Endodermal cell (in vitro differentiated cells): ENCODE measurements around the gene BCL2L2. TPM values are rescaled to one million over a fixed set of nuclear protein-coding genes. Genes with fewer than 3 reads are reported as not detected.
"Not testable (repeated sequence)": the region's sequence is repeated elsewhere in the genome, so short reads cannot be mapped to it uniquely, and the experiment has no call there.

Experiments
- DNase-seq: peaks from one replicate; pipeline ENCODE4 v3.0.0-alpha.2; 2017
- H3K27ac ChIP-seq: 2 replicates; pipeline ENCODE4 v1.5.1; 2013; ENCODE audit warnings: mild to moderate bottlenecking, low read depth, low read length, moderate library complexity
- H3K27me3 ChIP-seq: 2 replicates; pipeline ENCODE4 v1.6.1; 2013; ENCODE audit warnings: mild to moderate bottlenecking, low read length, moderate library complexity; ENCODE audit not compliant: insufficient read depth, control insufficient read depth, poor library complexity, severe bottlenecking
- H3K36me3 ChIP-seq: 2 replicates; pipeline ENCODE4 v1.7.0; 2013; ENCODE audit warnings: mild to moderate bottlenecking, low read length, moderate library complexity; ENCODE audit not compliant: control insufficient read depth, insufficient read depth
- H3K4me1 ChIP-seq: one replicate; pipeline ENCODE4 v1.7.0; 2013; ENCODE audit warnings: low read length; ENCODE audit not compliant: control insufficient read depth, insufficient read depth
- H3K4me3 ChIP-seq: 2 replicates; pipeline ENCODE4 v1.5.1; 2013; ENCODE audit warnings: mild to moderate bottlenecking, low read length, moderate library complexity
- H3K9ac ChIP-seq: 2 replicates; pipeline ENCODE4 v1.6.1; 2013; ENCODE audit warnings: mild to moderate bottlenecking, low read length, moderate library complexity; ENCODE audit not compliant: poor library complexity, severe bottlenecking; ENCODE audit errors: extremely low read depth
- H3K9me3 ChIP-seq: 2 replicates; pipeline ENCODE4 v1.6.1; 2013; ENCODE audit warnings: mild to moderate bottlenecking, low read length, moderate library complexity; ENCODE audit not compliant: control insufficient read depth
- H3K27ac Mint-ChIP-seq: 2 replicates; pipeline ENCODE4 v1.8.0; 2020; ENCODE audit warnings: mixed read lengths
- H3K27me3 Mint-ChIP-seq: 2 replicates; pipeline ENCODE4 v1.8.0; 2021; ENCODE audit warnings: mild to moderate bottlenecking, mixed read lengths; ENCODE audit not compliant: insufficient read depth
- H3K36me3 Mint-ChIP-seq: 2 replicates; pipeline ENCODE4 v1.8.0; 2020; ENCODE audit warnings: low read depth, mixed read lengths
- H3K4me1 Mint-ChIP-seq: 2 replicates; pipeline ENCODE4 v1.8.0; 2020; ENCODE audit warnings: mixed read lengths
- H3K4me3 Mint-ChIP-seq: 2 replicates; pipeline ENCODE4 v1.8.0; 2020; ENCODE audit warnings: mild to moderate bottlenecking, moderate library complexity, mixed read lengths
- H3K9me3 Mint-ChIP-seq: 2 replicates; pipeline ENCODE4 v1.8.0; 2020; ENCODE audit warnings: mild to moderate bottlenecking, mixed read lengths
- CTCF ChIP-seq: fragments of 200-600 bp; sonication (generic); conservative IDR thresholded peaks from 2 replicates; pipeline ENCODE4 v1.5.0; 2021; ENCODE audit warnings: antibody characterized with exemption, mild to moderate bottlenecking
- WGBS, 2 experiments: methylation state at CpG; one replicate each; pipeline versions ENCODE4 v1.1.5 to v1.1.7; 2013; ENCODE audit warnings: missing lambda C conversion rate in 2 of 2, mixed read lengths in 1 of 2; ENCODE audit not compliant: insufficient coverage in 1 of 2, insufficient read length in 1 of 2; 5-methylcytosine and 5-hydroxymethylcytosine counted together
- total RNA-seq, 2 donors: library from RNA; stranded (reverse); fragmentation: NEBNext Ultra II Directional in 1 of 2; extraction: Animal tissue kit (Norgen Biotek cat#: 25700) in 1 of 2; gene quantifications; 2 replicates in 1 of 2; 3 replicates in 1 of 2; pipeline ENCODE4 v1.2.1, GENCODE V29; 2021

BCL2L2 gene
- total RNA-seq, 2 donors from 2014 or later: 21.9 to 29.5 TPM

- Mint-ChIP-seq H3K9me3 (no peaks in the 10 kb centered on the region), H3K4me3 (no peak overlapping the region), H3K36me3 (no peaks in the 10 kb centered on the region), H3K27ac (no peak overlapping the region), H3K4me1 (no peaks in the 10 kb centered on the region), H3K27me3 (peaks cover 67% of the 10 kb centered on the region)
- Histone ChIP-seq H3K9me3 (no peaks in the 10 kb centered on the region), H3K4me1 (no peaks in the 10 kb centered on the region), H3K4me3 (no peak overlapping the region), H3K27me3 (peaks cover 4% of the 10 kb centered on the region), H3K36me3 (no peaks in the 10 kb centered on the region), H3K27ac (no peak overlapping the region), H3K9ac (no peak overlapping the region)
- WGBS, 2 experiments: 94 to 97% methylated on average over 3 to 7 of the region's 7 CpGs
- no peak for TF ChIP-seq CTCF
- no peak for DNase-seq
Measured at GRCh38 chr14:23269193-23269592, 37.4 kb upstream of the BCL2L2 start.

DNA sequence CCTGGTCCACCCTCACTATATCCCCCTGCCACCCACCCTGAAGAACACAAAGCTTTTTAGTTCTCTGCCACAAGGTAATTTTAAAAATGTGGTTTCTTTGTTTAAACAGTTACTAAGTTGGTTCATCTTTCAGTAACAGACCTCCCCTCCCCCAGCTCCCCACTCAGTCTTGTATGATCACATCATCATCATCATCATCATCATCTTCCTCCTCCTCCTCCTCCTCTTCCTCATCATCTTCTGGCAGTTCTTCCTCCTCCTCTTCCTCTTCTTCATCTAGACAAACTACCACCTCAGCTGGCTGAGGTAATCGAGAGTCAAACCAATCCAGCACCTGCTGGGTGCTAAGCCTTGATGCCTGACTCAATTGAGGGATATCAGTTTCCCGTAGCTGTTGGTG lies 31.2 kb upstream of the BCL2L2 start:
- no peak overlapping the region for H3K4me3 Mint-ChIP-seq

GRCh38 chr14:23277189-23277588 lies 29.4 kb upstream of the BCL2L2 start:
- no peak for DNase-seq

More for the DNA sequence above, 31.2 kb upstream of the BCL2L2 start:
- Mint-ChIP-seq H3K27me3 (peaks cover 44% of the 10 kb centered on the region), H3K27ac (no peak overlapping the region), H3K36me3 (peaks cover 30% of the 10 kb centered on the region), H3K4me1 (peaks cover 11% of the 10 kb centered on the region), H3K9me3 (no peaks in the 10 kb centered on the region)
- DNase-seq: no peak
- no peak for TF ChIP-seq CTCF
- Histone ChIP-seq H3K4me1 (no peaks in the 10 kb centered on the region), H3K9me3 (no peaks in the 10 kb centered on the region), H3K4me3 (no peak overlapping the region), H3K27me3 (no peaks in the 10 kb centered on the region), H3K36me3 (no peaks in the 10 kb centered on the region), H3K9ac (no peak overlapping the region), H3K27ac (no peak overlapping the region)
- 93 to 100% methylated on average over 2 of the region's 2 CpGs for WGBS, 2 experiments

DNA sequence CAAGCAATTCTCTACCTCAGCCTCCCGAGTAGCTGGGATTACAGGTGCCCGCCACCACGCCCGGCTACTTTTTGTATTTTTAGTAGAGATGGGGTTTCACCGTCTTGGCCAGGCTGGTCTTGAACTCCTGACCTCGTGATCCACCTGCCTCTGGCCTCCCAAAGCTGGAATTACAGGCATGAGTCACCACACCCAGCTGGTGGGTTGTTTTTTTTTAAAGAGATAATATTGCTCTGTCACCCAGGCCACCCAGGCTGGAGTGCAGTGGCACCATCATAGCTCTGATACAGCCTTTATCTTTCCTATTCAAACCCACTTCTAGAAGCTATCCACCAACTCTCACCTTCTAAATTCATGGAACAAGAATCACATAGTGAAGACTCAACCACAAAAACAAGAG lies 28.7 kb upstream of the BCL2L2 start:
- H3K4me1 ChIP-seq, H3K36me3 ChIP-seq, H3K9me3 ChIP-seq, H3K4me3 Mint-ChIP-seq, H3K27me3 ChIP-seq, H3K9me3 Mint-ChIP-seq, DNase-seq, H3K27ac Mint-ChIP-seq, H3K9ac ChIP-seq, H3K27ac ChIP-seq, H3K4me3 ChIP-seq: not testable (repeated sequence)
- peaks cover 27% of the 10 kb centered on the region for H3K27me3 Mint-ChIP-seq
- peaks cover 32% of the 10 kb centered on the region for H3K36me3 Mint-ChIP-seq
- 91 to 95% methylated on average over 5 to 6 of the region's 6 CpGs for WGBS, 2 experiments
- H3K4me1 Mint-ChIP-seq: peaks cover 20% of the 10 kb centered on the region

More at GRCh38 chr14:23277189-23277588, 29.4 kb upstream of the BCL2L2 start:
- Mint-ChIP-seq H3K27me3 (peaks cover 31% of the 10 kb centered on the region), H3K4me1 (peaks cover 18% of the 10 kb centered on the region), H3K4me3 (no peak overlapping the region), H3K36me3 (peaks cover 32% of the 10 kb centered on the region), H3K27ac (no peak overlapping the region), H3K9me3 (no peaks in the 10 kb centered on the region)
- 98 to 100% methylated on average over 3 of the region's 3 CpGs for WGBS, 2 experiments
- H3K9me3 ChIP-seq: no peaks in the 10 kb centered on the region
- H3K4me1 ChIP-seq: no peaks in the 10 kb centered on the region
- H3K27ac ChIP-seq: no peak overlapping the region
- H3K36me3 ChIP-seq: no peaks in the 10 kb centered on the region
- TF ChIP-seq CTCF: no peak
- no peak overlapping the region for H3K9ac ChIP-seq
- H3K27me3 ChIP-seq: no peaks in the 10 kb centered on the region
- H3K4me3 ChIP-seq: no peak overlapping the region
